CD4-positive, alpha-beta T cell treated with Interferon alpha-2 for 1 hour (primary cell): Measurements from ENCODE around the gene ZNF202.
A peak's percentile ranks its signal among the peaks of the same experiment; 100 is the strongest.
"Not testable (repeated sequence)": the region's sequence is repeated elsewhere in the genome, so short reads cannot be mapped to it uniquely, and the experiment has no call there.

Experiments used
- DNase-seq, 2 donors: peaks; one replicate each; pipeline ENCODE4 v3.0.0-alpha.2; 2020 to 2022

Gene ZNF202

DNA sequence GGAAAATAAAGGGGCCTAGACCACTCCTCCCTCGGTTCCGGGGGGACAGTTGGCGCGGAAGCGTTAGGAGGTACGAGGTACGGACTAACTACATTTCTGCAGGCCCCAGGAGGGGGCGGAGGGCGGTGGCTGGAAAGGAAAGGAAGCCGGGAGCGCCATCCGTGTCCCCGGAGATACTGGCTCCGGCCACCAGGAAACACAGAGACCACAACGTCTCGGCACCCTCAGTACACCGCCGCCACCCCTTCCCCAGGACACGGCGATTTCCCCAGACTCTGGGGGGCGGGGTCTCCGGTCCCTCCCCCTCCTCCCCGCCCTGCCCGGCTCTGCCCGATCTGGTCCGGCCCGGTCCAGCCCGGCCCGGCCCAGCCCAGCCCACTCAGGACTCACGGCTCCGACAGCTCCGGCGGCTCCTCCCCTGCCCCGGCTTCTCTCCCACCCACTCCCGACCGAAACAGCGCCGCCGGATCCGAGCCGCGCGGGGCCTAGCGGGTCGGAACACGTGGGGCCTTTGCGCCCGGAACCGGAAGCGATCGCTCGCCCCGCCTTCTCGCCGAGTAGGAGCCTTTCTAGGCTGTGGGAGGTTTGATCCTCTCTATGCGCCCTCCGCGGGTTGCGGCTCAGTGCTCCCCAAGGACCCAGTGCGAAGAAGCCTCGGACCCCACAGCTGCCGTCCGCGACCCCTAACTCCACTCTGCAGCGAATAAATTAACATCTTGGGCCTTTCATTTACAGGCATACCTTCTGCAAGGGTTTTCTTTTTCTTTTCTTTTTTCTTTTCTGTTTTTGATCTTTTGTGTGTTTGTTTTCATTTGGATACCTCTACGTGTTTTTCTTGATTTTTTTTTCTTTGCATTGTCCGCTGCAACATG lies at the start of gene ZNF202:
TSS of gene ZNF202 (minus strand) at position 502 of the 872 bp plus-strand sequence. CDS start 10,772 bp downstream, outside the sequence.
- DNase-seq, result peak; percentile 87 to 92

DNA sequence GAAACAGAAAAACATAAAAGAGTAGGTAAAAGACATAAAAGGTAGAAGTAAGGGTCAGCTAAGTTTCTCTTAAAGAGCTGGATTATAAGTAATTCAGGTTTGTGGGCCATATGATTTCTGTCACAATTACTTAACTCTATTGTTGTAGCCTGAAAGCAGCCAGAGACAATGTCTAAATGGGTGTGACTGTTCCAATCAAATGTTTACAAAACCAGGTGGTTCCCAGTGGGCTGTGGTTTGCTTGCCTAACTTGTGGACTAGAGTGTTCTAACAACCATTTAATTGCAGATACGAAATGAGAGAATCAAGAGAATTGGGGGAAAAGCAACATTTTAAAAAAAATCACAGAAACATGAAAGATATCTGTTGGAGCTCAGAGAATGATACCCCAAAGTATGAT lies 42.1 kb upstream of the ZNF202 start:
- no peak for DNase-seq

DNA sequence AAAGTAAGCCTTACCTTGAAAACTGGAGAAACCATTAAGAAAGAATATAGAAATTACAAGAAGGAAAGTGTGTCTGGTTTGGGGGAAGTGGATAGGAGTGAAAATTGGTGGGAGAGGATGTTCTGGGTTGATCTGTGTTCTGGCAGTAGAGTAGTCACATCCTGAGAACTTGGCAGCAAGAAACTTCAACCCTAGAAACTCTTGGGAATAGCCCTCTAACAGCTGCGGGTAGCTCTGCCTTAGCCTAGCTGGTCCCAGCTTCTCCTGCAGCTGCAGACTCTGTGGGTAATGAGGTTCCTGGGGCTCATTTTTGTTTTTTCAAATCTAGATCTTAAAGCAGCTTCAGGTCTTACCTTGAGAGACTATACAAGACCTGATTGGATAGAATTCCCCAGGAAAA lies 37.1 kb upstream of the ZNF202 start:
- no peak for DNase-seq

DNA sequence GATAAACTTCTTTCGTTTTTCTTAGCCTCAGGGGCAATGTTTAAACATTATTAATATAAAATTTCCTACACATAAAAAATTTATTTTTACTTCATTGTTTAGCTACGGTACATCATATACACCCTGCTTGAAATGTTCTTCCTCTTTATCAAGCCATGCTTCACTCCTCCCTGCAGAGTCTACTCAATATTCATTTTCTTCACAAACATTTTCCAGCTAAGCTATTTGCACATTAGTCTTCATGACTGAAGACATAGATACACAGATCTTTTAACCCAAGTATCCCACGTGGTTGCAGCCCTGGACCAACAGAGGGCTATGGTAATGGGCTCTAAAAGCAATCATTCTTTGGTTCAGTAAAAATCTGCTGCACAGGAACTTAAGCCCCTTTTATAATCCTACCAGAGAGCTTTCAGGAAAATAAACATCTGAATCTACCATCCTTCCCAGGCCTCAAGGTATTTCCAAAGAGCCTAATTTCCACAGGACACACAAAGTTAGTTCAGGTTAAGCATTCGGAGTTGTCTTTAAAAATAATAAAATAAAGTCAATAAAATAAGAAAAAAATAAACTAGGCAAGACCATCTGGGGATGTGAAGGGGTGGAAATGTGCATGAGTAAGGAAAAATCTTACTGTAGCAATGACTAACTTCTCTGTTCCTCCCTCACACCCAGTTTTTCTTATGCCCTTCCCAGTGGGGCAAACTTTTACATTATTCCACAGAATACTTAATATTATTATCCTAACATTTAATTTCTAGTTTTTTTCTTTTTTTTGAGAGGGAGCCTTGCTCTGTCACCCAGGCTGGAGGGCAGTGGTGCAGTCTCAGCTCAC lies 34.5 kb upstream of the ZNF202 start:
- DNase-seq, result no peak

DNA sequence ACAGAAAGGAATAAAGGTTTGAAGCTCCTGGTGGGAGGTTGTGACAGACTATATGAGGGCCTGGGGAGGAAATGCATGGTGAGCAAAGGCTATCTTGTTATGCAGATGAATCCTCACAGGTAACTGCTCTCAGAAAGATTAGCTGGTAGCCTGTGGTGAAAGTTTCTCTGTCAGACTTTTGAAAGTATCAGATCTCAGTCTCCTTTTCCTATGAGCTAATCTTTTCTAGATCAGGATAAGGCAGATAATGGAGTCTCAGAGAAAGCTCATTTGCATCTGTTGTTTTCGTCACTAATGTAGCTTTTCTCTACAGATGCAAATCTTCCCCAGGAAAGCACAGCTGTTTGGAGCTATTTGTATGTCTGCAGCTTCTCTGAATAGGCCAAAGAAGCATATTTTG lies 33.8 kb upstream of the ZNF202 start:
- no peak for DNase-seq

DNA sequence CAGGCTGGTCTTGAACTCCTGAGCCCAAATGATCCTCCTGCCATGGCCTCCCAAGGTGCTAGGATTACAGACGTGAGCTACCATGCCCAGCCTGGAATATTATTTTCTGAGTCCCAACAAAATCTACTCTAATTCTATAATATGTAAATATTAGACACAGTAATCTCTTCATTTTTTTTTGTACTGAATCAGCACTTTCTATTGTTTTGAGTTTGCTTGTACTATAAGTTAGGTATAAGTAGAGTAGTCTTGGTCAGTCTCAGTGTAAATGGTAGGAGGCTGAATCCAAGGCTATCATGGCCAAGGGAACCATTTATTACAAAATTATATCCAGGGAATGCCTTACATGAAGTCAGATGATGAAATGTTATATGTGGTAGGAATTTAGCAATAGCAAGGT lies 32.5 kb upstream of the ZNF202 start:
- DNase-seq, result no peak

DNA sequence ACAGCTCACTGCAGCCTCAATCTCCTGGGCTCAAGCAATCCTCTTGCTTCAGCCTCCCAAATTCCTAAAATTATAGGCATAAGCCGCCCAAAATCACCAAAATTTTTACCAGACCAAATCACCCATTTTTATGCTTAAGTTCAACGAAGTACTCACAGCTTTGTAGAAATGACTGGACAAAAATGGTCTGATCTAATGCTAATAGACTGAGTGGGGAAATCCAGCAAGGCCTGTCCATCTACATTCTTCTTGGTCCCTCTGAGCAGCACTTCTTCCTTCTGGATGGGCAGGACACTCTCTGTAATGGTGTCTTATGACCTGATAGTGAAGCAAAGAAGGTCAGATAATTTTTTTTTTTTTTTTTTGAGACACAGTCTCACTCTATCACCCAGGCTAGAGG lies 31.6 kb upstream of the ZNF202 start:
- DNase-seq, result no peak

DNA sequence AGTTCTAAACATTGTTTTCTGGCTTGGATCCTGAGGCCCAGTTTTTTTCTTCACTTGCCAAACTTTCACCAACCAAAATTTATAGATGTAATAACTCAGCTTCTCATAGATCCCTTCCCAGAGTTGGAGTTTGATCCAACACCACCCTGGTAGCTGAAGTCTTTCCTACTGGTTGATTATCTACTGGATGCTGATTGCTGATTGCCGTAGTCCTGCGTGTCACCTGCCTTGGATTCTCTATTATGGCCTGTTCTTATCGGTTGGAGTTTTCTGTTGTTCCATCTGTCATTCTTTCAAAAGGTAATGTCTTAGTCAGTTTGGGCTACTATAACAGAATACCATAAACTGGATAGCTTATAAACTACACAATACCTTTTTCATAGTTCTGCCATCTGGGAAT lies 30.2 kb upstream of the ZNF202 start:
- no peak for DNase-seq

DNA sequence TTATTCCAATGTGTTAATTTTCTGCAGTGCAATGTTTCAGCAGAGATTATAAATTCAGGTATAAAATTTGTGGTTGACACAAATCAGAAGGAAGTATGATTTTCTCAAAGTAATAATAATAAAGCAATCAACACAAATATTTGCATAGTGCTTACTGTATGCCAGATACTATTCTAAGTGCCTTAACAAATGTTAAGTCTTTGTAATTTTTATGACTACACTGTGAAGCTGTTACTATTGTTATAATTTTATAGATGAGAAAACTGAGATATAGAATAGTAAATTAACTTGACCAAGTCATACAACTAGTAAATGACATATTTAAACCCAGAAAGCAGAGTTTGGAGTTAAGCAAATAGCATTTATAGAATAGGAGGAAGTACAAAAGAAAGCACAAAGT lies 29.3 kb upstream of the ZNF202 start:
- DNase-seq, result no peak

DNA sequence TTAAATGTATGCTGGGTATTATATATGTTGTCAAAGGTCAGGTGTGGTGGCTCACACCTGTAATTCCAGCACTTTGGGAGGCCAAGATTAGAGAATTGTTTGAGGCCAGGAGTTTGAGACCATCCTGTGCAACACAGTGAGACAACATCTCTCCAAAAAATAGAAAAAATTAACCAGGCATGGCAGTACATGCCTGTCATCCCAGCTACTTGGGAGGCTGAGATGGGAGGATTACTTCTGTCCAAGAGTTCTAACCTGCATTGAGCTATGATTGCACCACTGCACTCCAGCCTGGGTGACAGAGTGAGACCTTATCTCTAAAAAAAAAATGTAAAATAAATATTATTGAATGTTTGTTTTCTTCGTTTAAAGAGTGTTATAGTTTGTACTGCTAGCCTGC lies 24.1 kb upstream of the ZNF202 start:
- no peak for DNase-seq

DNA sequence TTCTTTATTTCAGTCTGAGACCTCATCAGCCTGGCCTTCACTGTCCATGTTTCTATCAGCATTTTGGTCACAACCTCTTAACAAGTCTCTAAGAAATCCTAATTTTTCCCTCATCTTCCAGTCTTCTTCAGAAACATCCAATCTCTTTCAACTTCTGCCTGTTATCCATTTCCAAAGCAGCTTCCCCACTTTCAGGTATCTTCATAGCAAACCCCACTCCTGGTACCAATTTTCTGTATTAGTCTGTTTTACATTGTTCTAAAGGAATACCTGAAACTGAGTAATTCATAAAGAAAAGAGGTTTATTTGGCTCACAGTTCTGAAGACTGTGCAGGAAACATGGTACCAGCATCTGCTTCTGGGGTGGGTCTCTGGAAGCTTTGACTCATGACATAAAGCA lies 21.0 kb upstream of the ZNF202 start:
- DNase-seq, result no peak

DNA sequence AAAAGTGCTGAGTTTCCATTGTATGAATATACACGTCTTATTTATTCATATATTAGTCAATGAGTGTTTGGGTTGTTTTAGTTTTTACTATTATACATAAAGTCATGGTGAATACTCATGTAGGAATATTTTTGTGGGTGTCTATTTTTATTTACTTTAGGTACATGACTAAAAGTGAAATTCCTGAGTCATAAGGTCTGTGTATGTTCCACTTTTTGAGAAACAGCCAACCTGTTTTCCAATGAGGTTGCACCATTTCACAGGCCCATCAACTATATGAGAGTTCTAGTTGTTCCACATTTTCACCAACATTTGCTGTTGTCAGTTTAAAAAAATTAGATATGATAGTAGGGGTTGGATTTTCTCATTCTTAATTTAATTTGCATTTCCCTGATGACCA lies 19.4 kb upstream of the ZNF202 start:
- no peak for DNase-seq

DNA sequence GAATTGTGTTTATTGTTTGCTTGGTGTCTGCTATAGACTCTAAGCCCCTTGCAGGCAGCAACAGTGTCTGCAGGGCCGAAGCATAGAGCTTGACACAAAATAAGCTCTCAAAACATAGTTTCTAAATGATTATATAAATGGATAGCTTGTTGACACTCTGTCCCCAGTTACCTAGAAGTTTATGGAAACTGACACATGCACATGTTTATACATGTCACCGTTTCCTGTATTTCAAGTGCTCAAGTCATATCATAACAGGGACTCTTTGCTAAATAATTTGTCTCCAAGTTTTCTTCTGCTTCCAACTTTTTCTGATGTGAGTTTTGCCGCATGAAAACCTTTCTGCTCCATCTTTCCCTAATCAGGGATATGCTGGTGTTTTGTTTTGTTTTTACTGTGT lies 16.5 kb upstream of the ZNF202 start:
- DNase-seq, result no peak

DNA sequence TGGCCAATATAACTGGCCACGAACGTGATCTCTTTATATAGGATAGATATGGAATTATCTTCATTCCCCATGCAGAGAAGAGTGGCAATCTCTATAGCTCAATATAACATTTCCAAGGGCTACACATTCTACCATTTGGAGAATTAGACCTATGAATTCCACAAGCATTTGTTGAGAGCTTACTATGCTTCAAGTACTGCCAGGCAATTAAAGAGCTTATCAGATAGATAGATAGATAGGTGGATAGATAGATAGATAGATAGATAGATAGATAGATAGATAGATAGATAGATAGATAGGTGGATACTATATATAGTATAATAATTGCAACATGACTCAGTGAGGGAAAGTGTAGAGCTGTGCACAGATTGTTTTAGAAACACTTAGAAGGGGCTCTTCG lies 14.4 kb upstream of the ZNF202 start:
- no peak for DNase-seq

DNA sequence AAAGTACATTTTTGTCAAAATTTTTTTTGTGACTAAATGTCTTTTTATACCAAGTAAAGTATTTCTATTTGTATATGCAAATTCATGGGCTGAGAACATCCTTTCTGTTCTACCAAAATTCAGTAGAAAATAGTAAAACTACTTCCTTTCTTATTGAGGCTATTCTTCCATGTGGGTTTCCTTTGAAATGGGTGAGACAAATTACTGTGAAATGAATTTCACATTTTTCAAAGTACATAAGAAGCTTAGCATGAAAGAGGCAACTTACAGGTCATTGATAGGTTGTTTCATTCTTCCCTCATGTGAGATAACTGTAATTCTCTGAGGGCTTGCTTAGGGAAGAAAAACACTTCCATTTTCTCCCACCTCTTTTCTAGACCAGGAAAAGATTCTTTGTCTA lies 13.9 kb upstream of the ZNF202 start:
- no peak for DNase-seq

DNA sequence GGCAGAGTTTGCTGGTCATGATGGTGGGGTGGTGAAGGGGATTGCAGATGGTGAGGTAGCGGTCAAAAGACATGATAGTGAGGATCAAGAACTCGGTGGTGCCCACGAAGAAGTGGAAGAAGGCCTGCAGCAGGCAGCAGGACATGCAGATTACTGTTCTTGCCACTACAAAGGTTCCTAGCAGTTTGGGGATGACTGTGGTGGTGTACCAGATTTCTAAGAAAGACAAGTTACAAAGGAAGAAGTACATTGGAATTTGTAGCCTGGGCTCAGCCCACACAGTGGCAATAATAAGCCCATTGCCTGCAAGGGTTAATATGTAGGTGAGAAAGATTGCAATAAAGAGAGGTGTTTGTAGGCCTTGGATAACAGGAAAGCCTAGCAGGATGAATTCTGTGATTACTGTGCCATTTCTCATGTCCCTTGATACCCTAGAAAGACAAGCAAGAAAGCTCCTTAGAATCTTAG lies 12.7 kb upstream of the ZNF202 start, which contains the start of gene OR6X1:
TSS of gene OR6X1 (minus strand) at position 418 of the 468 bp plus-strand sequence. CDS start at position 418, 0 bp downstream.
- DNase-seq, result no peak

DNA sequence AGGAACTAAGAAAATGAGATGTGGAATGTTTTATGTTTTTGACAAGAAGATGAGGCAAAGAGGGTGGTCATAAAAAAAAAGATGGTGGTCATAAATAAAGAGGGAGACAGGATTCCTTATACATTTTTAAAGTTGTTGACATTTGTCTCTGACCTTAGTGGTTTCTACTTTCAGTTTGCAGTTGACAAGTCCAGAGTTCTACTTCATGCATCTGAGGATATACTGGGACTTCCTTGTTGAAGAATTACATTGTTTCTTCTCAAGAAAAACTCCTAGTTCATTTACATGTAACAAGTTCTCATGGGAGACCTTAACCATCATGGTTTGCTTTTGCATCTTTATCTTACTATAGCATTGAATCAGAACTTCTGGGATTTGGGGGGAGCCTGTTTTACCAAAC lies 11.7 kb upstream of the ZNF202 start:
- DNase-seq, result no peak

DNA sequence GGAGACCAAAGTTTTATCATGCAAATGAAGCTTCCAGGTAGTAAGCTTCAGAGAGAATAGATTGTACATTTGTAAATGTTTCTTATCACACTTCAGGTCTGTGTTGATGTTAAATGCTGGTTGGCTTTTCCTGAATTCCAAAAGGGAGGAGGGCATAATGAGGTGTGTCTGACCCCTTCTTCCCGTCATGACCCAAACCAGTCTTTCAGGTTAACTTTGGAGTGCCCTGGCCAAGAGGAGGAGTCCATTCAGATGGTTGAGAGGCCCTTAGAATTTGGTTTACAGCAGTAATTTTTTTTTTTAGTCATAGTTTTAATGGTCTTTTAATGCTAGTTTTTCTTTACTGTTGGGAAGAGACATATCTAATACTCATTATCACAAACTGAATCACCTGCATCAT lies 10.3 kb upstream of the ZNF202 start:
- DNase-seq, result no peak

DNA sequence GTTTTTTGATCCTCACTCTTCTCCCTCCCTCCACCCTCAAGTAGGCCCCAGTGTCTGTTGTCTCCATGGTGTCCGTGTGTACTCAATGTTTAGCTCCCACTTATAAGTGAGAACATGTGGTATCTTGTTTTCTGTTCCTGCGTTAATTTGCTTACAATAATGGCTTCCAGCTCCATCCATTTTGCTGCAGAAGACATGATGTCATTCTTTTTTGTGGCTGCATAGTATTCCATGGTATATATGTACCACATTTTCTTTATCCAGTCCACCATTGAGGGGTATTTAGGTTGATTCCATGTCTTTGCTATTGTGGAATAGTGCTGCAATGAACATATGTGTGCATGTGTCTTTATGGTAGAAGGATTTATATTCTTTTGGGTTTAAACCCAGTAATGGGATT lies 6.9 kb upstream of the ZNF202 start:
- not testable (repeated sequence) for DNase-seq

DNA sequence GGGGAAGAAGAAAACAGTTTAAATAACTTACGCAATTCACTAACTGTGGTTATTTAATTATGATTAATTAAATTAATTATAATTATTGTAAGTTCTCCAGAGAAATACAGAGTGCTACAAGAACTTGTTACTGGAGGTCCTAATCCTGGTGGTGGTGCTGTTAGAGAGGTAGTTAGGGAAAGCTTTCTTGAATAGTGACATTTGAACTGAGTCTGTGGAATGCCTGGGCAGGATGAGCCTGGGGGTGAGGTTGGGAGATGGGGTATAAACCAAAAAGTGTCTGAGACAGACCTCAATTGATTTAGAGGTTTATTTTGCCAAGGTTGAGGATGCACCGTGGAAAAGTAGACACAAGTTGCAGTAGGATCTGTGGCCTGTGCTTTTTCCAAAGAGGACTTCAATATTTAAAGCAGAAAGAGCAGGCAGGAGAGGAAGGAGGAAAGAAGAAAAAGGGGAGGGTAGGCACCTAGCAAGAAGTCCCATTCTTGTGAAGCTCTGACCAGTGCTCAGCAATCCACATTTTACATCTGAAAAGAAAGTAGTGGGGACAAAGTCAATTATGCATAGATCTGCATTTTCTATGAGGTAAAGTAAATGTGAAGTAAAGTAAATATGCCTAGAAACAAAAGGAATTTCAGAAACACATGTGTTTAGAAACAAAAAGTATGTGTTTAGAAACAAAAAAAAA lies 4.4 kb upstream of the ZNF202 start:
- no peak for DNase-seq

DNA sequence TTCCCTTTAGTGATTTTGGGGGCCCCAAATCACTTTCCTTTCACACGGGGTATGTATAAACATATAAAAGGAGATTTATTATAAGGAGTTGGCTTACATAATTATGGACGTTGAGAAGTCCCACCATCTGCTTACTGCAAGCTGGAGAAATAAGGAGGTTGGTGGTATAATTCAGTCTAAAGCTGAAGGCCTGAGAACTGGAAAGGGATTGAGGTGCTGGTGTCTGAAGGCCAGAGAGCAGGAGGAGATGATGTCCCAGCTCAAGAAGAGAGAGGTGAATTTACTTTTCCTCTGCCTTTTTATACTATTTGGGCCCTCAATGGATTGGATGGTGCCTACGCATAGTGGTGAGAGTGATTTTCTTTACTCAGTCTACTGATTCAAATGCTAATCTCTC lies 1.3 kb upstream of the ZNF202 start:
- DNase-seq, result no peak

DNA sequence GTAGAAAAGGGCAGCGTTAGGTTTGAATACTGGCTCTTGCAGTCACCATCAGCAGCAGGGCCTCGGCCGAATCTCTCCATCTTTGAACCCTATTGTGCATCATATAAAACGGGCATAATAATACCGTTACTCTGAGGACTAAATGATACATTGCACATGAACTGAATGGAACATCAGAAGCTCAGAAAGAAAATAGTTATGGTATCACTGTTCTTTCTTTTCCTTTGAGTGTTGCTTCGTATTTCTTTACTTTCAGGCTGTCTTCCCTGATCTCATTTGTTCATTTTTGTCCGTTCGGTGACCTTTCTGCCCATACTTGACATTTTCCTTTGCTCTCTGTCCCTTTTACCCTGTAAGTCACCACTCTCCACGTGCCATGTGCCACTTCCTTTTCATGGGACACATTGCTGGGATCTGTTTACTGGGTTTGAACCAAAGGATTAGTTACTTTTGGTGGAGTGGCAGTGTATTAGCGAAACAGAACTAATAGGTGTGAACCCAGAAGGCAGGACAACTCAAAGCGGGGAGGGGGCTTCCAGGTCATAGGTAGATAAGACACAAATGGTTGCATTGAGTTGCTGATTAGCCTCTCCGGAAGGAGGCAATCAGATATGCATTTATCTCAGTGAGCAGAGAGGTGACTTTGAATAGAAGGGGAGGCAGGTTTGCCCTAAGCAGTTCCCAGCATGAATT lies 717 bp upstream of the ZNF202 start:
- DNase-seq, result no peak

DNA sequence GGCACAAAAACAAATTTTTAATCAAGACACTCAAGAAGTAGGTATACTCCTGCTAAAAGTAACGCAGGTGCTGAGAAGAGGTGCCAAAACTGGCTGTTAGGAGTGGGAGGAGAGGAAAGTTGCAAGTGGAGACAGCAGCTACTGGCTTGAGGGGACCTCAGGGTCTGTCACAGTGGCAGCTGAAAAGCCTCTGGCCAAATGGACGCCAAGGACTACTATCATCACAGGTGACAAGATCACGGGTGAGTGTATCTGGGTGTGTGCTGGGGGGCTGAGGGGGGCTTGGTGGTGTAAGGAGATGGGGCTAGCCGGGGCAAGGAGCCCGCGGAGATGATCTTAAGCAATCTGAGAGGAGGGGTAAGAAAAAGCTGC lies 687 bp downstream of the ZNF202 start:
- no peak for DNase-seq
